ENCODE measurements around the gene PABPN1. TPM values are rescaled to one million over a fixed set of nuclear protein-coding genes. Genes with fewer than 3 reads are reported as not detected.
"Not testable (repeated sequence)": the region's sequence is repeated elsewhere in the genome, so short reads cannot be mapped to it uniquely, and the experiment has no call there.

PABPN1 gene, protein sequence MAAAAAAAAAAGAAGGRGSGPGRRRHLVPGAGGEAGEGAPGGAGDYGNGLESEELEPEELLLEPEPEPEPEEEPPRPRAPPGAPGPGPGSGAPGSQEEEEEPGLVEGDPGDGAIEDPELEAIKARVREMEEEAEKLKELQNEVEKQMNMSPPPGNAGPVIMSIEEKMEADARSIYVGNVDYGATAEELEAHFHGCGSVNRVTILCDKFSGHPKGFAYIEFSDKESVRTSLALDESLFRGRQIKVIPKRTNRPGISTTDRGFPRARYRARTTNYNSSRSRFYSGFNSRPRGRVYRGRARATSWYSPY
- 100 to 1,000 TPM; 188 to 189 TPM for total RNA-seq

DNA sequence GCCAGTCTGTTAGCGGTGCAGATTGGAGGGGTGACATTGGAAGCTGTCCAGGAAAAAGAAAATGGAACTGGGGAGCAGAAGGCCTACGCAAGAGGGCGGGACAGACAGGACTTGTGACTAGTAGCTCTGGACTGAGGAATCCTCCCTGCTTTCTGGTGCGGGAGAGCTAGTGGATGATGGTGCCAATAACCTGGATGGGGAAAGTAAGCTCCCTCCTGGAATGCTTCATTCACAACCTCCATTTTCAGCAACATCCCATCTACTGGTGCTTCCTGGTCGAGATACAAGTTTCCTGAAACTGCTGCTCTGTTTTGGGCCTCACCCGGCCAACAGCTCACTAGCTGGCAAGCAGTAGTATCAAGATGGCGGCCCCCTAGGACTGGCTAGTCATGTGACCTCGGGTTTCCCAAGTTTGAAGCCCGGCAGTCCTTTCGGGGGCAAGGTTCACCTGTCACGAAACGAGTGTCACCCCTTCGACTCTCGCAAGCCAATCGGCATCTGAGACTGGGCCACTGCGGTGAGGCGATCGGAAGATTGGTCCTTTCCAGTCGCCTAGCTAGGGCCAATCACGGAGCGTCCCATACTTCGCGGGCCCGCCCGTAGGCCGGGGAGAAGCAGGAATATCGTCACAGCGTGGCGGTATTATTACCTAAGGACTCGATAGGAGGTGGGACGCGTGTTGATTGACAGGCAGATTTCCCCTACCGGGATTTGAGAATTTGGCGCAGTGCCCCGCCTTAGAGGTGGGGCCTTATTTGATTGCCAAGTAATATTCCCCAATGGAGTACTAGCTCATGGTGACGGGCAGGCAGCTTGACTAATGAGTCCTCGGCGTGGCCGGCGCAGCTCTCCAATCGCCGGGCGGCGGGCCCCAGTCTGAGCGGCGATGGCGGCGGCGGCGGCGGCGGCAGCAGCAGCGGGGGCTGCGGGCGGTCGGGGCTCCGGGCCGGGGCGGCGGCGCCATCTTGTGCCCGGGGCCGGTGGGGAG lies at the start of gene PABPN1:
Gene PABPN1, plus strand, starts transcription at position 874 of the 988 bp plus-strand sequence. Its CDS starts 13 bp downstream, at position 887.
- Mint-ChIP-seq H3K27me3 (ENCODE audit: low read depth) (no peaks in the 10 kb centered on the region), H3K27ac (peak within 1 kb of the TSS; percentile 95), H3K9me3 (peaks cover 0 to 2% of the 10 kb centered on the region in 2 donors), H3K4me3 (peak within 1 kb of the TSS; percentile 94 to 99), H3K36me3 (ENCODE audit: insufficient read depth in 2 of 2) (peaks cover 11 to 14% of the 10 kb centered on the region in 2 donors), H3K4me1 (ENCODE audit: low read depth) (peaks cover 27% of the 10 kb centered on the region)
- peak; percentile 89 for ATAC-seq (replicated peaks in 1 of 2)
- peak; percentile 96 to 98 for DNase-seq

DNA sequence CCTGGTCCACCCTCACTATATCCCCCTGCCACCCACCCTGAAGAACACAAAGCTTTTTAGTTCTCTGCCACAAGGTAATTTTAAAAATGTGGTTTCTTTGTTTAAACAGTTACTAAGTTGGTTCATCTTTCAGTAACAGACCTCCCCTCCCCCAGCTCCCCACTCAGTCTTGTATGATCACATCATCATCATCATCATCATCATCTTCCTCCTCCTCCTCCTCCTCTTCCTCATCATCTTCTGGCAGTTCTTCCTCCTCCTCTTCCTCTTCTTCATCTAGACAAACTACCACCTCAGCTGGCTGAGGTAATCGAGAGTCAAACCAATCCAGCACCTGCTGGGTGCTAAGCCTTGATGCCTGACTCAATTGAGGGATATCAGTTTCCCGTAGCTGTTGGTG lies 45.8 kb upstream of the PABPN1 start:
- Mint-ChIP-seq H3K27me3 (ENCODE audit: low read depth) (no peaks in the 10 kb centered on the region), H3K27ac (no peak overlapping the region), H3K36me3 (ENCODE audit: insufficient read depth in 2 of 2) (peaks cover 0 to 3% of the 10 kb centered on the region in 2 donors), H3K9me3 (no peaks in the 10 kb centered on the region), H3K4me3 (no peak overlapping the region), H3K4me1 (ENCODE audit: low read depth) (peaks cover 5% of the 10 kb centered on the region)
- DNase-seq: no peak
- ATAC-seq (replicated peaks in 1 of 2): no peak

DNA sequence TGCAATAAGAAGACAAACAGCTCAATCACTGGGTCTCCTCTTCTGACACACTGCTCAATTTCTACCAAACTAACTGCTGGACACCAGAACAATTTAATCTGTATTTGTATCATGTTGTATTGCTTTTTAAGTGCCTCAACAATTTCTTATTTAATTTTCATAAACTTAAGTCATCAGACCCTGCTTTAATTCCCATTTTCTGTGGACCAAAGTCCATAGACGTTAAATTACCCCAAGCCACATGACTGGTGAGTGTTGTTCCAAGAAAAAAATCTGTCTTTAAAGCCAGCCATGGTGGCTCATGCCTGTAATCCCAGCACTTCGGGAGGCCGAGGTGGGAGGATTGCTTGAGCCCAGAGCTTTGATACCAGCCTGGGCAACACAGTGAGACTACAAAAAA lies 44.1 kb upstream of the PABPN1 start:
- H3K9me3 Mint-ChIP-seq: no peaks in the 10 kb centered on the region
- ATAC-seq (replicated peaks in 1 of 2) (no peak), DNase-seq (no peak)
- no peak overlapping the region for H3K27ac Mint-ChIP-seq
- no peak overlapping the region for H3K4me3 Mint-ChIP-seq
- peaks cover 0 to 3% of the 10 kb centered on the region in 2 donors for H3K36me3 Mint-ChIP-seq (ENCODE audit: insufficient read depth in 2 of 2)
- H3K27me3 Mint-ChIP-seq (ENCODE audit: low read depth): no peaks in the 10 kb centered on the region
- peaks cover 5% of the 10 kb centered on the region for H3K4me1 Mint-ChIP-seq (ENCODE audit: low read depth)

DNA sequence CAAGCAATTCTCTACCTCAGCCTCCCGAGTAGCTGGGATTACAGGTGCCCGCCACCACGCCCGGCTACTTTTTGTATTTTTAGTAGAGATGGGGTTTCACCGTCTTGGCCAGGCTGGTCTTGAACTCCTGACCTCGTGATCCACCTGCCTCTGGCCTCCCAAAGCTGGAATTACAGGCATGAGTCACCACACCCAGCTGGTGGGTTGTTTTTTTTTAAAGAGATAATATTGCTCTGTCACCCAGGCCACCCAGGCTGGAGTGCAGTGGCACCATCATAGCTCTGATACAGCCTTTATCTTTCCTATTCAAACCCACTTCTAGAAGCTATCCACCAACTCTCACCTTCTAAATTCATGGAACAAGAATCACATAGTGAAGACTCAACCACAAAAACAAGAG lies 43.3 kb upstream of the PABPN1 start:
- not testable (repeated sequence) for H3K4me3 Mint-ChIP-seq; H3K27ac Mint-ChIP-seq; H3K9me3 Mint-ChIP-seq; ATAC-seq (replicated peaks in 1 of 2); H3K4me1 Mint-ChIP-seq (ENCODE audit: low read depth); DNase-seq; H3K27me3 Mint-ChIP-seq (ENCODE audit: low read depth); H3K36me3 Mint-ChIP-seq (ENCODE audit: insufficient read depth in 2 of 2)

DNA sequence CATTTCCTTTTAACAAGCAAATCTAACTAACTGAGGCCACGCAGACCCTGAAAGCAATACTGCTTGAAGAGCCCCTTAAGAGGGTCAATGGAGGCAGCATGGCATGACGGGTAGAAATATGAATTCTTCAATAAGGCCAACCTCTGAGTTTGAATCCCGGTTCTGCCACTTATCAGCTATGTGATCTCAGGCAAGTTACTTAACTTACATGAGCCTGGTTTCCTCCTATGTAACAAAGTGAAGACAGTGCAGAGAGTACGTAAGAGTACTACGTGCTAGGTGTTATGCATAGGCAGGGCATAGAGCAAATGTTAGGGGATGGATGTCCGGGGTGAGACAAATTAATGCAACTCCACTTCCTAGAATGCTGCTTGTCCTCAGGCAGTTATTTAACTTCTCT lies 40.0 kb upstream of the PABPN1 start:
- no peaks in the 10 kb centered on the region for H3K9me3 Mint-ChIP-seq
- peaks cover 2% of the 10 kb centered on the region in 2 donors for H3K36me3 Mint-ChIP-seq (ENCODE audit: insufficient read depth in 2 of 2)
- H3K4me3 Mint-ChIP-seq: no peak overlapping the region
- H3K4me1 Mint-ChIP-seq (ENCODE audit: low read depth): peaks cover 21% of the 10 kb centered on the region
- DNase-seq: no peak
- ATAC-seq (replicated peaks in 1 of 2): no peak
- H3K27ac Mint-ChIP-seq: no peak overlapping the region
- no peaks in the 10 kb centered on the region for H3K27me3 Mint-ChIP-seq (ENCODE audit: low read depth)

DNA sequence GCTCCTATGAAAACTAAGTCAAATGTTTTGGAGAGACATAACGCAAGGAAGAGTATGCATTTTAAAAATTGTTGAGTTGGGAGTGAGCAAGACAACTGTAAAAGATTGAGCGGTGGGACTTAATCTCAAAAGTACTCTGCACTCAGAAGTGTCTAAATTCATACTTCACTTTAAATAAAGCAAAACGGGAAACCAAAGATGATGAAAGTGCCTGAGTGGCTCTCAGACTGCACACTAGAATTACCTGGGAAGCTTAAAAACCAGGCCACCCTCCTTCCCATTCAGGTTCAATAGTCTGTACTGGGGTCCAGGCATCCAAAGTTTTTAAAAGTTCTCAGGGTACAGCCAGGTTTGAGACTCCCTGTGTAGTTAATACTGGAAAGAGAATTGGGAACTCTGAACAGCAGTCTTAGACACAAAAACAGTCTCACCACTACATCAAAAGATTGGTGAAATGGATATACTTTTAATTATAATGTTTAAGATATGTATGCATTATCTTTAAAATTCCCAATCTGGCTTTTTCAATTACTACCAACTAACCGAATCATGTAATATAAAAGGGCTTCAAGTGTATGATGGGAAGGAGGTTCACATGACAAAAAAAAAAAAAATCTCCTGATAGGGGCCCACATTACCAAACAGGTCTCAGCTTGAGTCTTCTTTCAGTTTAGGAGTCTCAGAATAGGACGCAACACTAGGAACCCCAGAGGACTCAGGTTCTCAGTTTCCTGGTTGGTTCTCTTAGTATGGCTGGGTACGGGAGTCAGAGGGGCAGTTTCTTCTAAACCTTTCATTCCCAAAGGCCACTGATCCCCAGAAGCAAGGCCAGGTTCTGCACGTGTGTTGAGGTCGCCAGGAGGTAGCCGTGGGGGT lies 36.4 kb upstream of the PABPN1 start:
- H3K4me1 Mint-ChIP-seq (ENCODE audit: low read depth): peaks cover 26% of the 10 kb centered on the region
- ATAC-seq (replicated peaks in 1 of 2): no peak
- peaks cover 2% of the 10 kb centered on the region in 2 donors for H3K36me3 Mint-ChIP-seq (ENCODE audit: insufficient read depth in 2 of 2)
- peak overlapping the region; percentile 94 for H3K27ac Mint-ChIP-seq
- H3K27me3 Mint-ChIP-seq (ENCODE audit: low read depth): no peaks in the 10 kb centered on the region
- H3K9me3 Mint-ChIP-seq: no peaks in the 10 kb centered on the region
- H3K4me3 Mint-ChIP-seq: peak overlapping the region; percentile 94 to 97
- DNase-seq: no peak

DNA sequence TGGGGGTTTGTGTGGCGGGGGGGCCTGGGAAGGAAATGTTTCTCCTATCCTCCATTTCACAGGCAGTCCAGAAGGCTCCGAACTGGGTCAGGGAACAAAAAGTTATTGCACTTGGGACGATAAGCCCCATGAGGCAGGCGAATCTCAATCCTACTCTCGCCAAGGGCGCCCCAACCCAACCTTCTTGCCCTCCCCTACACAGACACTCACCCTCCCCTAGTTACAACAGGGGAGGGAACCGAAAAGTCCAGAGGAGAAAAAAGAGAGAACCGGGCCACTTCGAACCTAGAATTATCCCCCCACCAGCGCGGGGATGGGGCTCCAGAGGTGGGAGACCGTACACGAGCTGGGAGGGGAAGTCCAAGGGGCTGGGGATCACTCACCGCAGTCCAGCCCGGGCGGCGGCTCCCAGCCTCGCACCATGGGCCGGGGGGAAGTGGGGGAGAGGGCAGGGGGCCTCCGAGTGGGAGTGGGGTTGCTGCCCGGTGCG lies 35.7 kb upstream of the PABPN1 start:
- H3K27me3 Mint-ChIP-seq (ENCODE audit: low read depth): no peaks in the 10 kb centered on the region
- peaks cover 2% of the 10 kb centered on the region in 2 donors for H3K36me3 Mint-ChIP-seq (ENCODE audit: insufficient read depth in 2 of 2)
- peaks cover 26% of the 10 kb centered on the region for H3K4me1 Mint-ChIP-seq (ENCODE audit: low read depth)
- peak; percentile 37 for ATAC-seq (replicated peaks in 1 of 2)
- H3K9me3 Mint-ChIP-seq: no peaks in the 10 kb centered on the region
- peak overlapping the region; percentile 94 to 97 for H3K4me3 Mint-ChIP-seq
- no peak for DNase-seq
- peak overlapping the region; percentile 94 for H3K27ac Mint-ChIP-seq

DNA sequence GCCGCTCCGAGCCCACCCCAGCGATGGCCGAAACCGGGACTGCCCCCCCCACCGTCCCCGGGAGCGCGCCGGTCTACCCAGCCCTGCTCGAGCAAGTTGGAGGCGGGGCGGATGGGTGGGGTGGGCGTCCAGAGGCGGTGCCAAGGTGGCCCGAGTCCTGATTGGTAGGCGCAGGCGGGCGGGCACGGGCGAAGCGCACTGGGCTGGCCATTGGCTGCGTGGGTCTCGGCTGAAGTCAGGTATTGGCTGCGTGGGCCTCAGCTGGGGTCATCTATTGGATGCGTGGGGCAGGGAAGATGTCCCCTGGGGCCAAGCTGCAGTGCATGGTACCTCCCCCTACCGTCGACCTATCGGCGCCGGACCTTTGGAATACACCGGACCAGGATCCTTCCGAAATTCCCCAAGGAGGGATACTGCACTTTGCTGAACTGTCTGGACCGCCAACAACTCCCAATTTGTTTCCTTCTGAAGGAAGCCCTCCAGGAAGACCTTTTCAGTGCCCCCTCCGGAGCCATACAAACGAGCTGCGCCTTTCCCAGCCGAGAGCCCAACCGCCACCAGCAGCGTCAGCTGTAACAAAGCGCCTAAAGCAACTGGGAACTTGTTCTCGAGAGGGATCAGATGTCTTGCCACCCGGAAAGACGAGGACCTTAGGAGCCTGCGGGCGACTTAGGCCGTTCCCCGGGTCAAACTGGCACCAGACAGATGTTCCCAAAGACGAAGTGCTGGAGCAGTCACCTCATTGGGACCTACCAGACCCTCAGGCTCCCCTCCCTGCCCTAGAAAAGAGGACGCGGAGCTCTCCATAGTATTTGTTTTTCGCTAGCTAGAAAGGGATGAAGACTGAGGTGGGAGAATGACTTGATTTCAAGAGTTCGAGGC lies 35.0 kb upstream of the PABPN1 start, which contains the start of gene HOMEZ:
Gene HOMEZ, minus strand, starts transcription at position 113 of the 882 bp plus-strand sequence. CDS start 180 bp downstream, outside the sequence.
- DNase-seq (peak; percentile 99), ATAC-seq (replicated peaks in 1 of 2) (peak; percentile 98)
- H3K4me3 Mint-ChIP-seq: peak within 1 kb of the TSS; percentile 94 to 97
- no peaks in the 10 kb centered on the region for H3K9me3 Mint-ChIP-seq
- peaks cover 2% of the 10 kb centered on the region in 2 donors for H3K36me3 Mint-ChIP-seq (ENCODE audit: insufficient read depth in 2 of 2)
- H3K4me1 Mint-ChIP-seq (ENCODE audit: low read depth): peaks cover 26% of the 10 kb centered on the region
- no peaks in the 10 kb centered on the region for H3K27me3 Mint-ChIP-seq (ENCODE audit: low read depth)
- peak within 1 kb of the TSS; percentile 94 for H3K27ac Mint-ChIP-seq

DNA sequence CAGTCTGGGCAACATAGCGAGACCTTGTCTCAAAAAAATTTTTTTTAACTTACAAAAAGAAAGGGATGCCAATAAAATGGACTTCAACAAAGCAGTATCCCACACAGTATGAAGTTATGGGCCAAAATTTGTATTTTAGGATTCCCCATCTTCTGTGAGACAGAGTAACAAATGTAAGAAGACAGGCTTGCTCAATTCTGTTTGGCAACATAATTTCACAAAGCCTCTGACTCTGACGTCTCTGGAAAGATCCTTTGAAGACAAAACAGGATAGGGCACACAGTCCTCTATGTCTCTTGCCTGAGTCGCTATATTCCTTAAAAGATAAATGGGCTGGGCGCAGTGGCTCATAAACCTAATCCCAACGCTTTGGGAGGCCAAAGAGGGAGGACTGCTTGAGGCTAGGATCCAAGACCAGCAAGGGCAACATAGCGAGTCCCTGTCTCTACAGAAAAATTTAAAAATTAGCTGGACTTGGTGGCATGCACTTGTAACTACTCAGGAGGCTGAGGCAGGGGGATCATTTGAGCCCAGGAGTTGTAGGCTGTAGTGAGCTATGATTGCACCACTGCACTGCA lies 34.3 kb upstream of the PABPN1 start:
- Mint-ChIP-seq H3K36me3 (ENCODE audit: insufficient read depth in 2 of 2) (peaks cover 2% of the 10 kb centered on the region in 2 donors), H3K4me3 (peak overlapping the region; percentile 94 to 97)

DNA sequence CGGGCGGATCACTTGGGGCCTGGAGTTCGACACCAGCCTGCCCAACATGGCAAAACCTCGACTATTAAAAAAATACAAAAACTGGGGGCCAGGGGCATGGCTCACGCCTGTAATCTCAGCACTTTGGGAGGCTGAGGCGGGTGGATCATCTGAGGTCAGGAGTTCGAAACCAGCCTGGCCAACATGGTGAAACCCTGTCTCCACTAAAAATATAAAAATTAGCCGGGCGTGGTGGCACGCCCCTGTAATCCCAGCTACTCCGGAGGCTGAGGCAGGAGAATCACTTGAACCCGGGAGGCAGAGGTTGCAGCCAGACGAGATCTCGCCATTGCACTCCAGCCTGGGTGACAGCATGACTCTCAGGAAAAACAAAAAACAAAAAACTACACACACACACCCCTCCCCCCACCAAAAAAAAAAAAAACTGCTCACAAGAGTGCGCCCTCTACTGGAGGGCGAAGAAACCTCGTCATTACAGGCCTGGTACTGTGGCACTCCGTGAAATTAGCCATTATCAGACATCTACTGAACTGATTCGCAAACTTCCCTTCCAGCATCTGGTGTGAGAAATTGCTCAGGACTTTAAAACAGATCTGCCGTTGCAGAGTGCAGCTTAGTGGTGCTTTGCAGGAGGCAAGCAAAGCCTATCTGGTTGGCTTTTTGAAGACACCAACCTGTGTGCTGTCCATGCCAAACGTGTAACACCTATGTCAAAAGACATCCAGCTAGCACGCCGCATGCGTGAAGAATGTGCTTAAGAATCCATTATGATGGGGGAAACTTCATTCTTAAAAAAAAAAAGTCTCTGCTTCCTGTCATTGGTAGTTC lies 26.3 kb upstream of the PABPN1 start:
- peak; percentile 84 to 87 for ATAC-seq (replicated peaks in 1 of 2)
- DNase-seq: peak; percentile 61 to 64
- peak overlapping the region; percentile 68 for H3K27ac Mint-ChIP-seq
- H3K4me1 Mint-ChIP-seq (ENCODE audit: low read depth): peaks cover 22% of the 10 kb centered on the region
- peak overlapping the region; percentile 47 to 61 for H3K4me3 Mint-ChIP-seq
- no peaks in the 10 kb centered on the region for H3K36me3 Mint-ChIP-seq (ENCODE audit: insufficient read depth in 2 of 2)
- H3K9me3 Mint-ChIP-seq: no peaks in the 10 kb centered on the region
- no peaks in the 10 kb centered on the region for H3K27me3 Mint-ChIP-seq (ENCODE audit: low read depth)

More for the DNA sequence above, 34.3 kb upstream of the PABPN1 start:
- peaks cover 26% of the 10 kb centered on the region for H3K4me1 Mint-ChIP-seq (ENCODE audit: low read depth)
- no peaks in the 10 kb centered on the region for H3K27me3 Mint-ChIP-seq (ENCODE audit: low read depth)
- DNase-seq: no peak
- no peaks in the 10 kb centered on the region for H3K9me3 Mint-ChIP-seq
- H3K27ac Mint-ChIP-seq: peak overlapping the region; percentile 92
- no peak for ATAC-seq (replicated peaks in 1 of 2)
